Measurements from ENCODE around the gene UBE2Q2.

UBE2Q2 gene

GRCh38 chr15:75920079-75920478 is 76.8 kb downstream of the UBE2Q2 start:
- Histone ChIP-seq H3K27me3 (ENCODE audit: insufficient read depth, poor library complexity, severe bottlenecking) (no peaks in the 10 kb centered on the region), H3K9me3 (ENCODE audit: severe bottlenecking) (no peaks in the 10 kb centered on the region), H3K4me3 (ENCODE audit: severe bottlenecking) (no peak overlapping the region), H3K27ac (ENCODE audit: poor library complexity, severe bottlenecking) (no peak overlapping the region), H3K4me1 (ENCODE audit: insufficient read depth, poor library complexity, severe bottlenecking) (peaks cover 29% of the 10 kb centered on the region), H3K36me3 (ENCODE audit: low read depth) (peaks cover 85% of the 10 kb centered on the region)
- TF ChIP-seq CTCF (IDR thresholded peaks at IDR 0.05; ENCODE audit: poor library complexity, severe bottlenecking), result no peak
- ATAC-seq (ENCODE audit: low read depth), result no peak
- no peak for DNase-seq (ENCODE audit: low spot score)

DNA sequence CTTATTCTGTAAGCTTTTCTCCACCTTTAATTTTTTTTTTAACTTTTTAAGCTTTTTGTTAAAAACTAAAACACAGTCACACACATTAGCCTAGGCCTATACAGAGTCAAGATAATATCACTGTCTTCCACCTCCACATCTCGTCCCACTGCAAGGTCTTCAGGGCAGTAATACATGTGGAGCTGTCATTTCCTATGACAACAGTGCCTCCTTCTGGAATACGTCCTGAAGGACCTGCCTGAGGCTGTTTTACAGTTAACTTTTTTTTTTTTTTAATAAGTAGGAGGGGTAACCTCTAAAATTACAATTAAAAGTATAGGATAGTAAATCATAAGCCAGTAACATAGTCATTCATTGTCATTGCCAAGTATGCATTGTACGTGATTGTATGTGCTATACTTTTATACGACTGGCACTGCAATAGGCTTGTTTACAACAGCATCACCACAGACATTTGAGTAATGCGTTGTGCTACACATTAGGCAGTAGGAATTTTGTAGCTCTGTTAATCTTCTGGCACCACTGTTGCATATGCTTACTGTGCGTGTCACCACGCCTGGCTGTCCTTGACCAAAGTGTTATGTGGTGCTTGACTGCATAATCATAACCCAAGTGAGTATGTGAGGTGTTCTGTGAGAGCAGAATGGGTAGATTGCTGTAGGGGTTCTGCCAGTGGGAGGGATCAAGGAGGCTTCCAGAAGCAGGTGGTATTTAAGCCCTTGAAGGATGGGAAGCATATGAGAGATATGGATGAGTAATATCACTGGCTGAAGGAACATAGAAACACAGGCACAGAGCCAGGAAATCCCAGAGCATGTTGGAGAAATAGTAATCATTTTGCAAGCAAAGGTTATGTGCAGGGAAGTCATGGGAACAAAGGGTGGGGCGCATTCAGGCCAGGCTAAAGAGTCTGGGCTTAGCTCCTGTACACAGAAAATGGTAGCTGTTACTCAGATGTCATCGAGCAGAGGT is 78.8 kb downstream of the UBE2Q2 start:
- H3K36me3 ChIP-seq (ENCODE audit: low read depth), result peaks cover 79% of the 10 kb centered on the region
- TF ChIP-seq CTCF (IDR thresholded peaks at IDR 0.05; ENCODE audit: poor library complexity, severe bottlenecking), result peak; percentile 53
- no peaks in the 10 kb centered on the region for H3K27me3 ChIP-seq (ENCODE audit: insufficient read depth, poor library complexity, severe bottlenecking)
- H3K9me3 ChIP-seq (ENCODE audit: severe bottlenecking), result no peaks in the 10 kb centered on the region
- H3K4me3 ChIP-seq (ENCODE audit: severe bottlenecking), result no peak overlapping the region
- peak; percentile 88 for DNase-seq (ENCODE audit: low spot score)
- H3K4me1 ChIP-seq (ENCODE audit: insufficient read depth, poor library complexity, severe bottlenecking), result peaks cover 30% of the 10 kb centered on the region
- ATAC-seq (ENCODE audit: low read depth), result peak; percentile 92
- H3K27ac ChIP-seq (ENCODE audit: poor library complexity, severe bottlenecking), result peak overlapping the region; percentile 24

GRCh38 chr15:75923756-75924155 is 80.5 kb downstream of the UBE2Q2 start:
- ATAC-seq (ENCODE audit: low read depth), result no peak
- H3K27me3 ChIP-seq (ENCODE audit: insufficient read depth, poor library complexity, severe bottlenecking), result no peaks in the 10 kb centered on the region
- H3K9me3 ChIP-seq (ENCODE audit: severe bottlenecking), result no peaks in the 10 kb centered on the region
- H3K4me1 ChIP-seq (ENCODE audit: insufficient read depth, poor library complexity, severe bottlenecking), result peaks cover 30% of the 10 kb centered on the region
- no peak overlapping the region for H3K4me3 ChIP-seq (ENCODE audit: severe bottlenecking)
- TF ChIP-seq CTCF (IDR thresholded peaks at IDR 0.05; ENCODE audit: poor library complexity, severe bottlenecking), result no peak
- no peak for DNase-seq (ENCODE audit: low spot score)
- no peak overlapping the region for H3K27ac ChIP-seq (ENCODE audit: poor library complexity, severe bottlenecking)
- peaks cover 69% of the 10 kb centered on the region for H3K36me3 ChIP-seq (ENCODE audit: low read depth)

DNA sequence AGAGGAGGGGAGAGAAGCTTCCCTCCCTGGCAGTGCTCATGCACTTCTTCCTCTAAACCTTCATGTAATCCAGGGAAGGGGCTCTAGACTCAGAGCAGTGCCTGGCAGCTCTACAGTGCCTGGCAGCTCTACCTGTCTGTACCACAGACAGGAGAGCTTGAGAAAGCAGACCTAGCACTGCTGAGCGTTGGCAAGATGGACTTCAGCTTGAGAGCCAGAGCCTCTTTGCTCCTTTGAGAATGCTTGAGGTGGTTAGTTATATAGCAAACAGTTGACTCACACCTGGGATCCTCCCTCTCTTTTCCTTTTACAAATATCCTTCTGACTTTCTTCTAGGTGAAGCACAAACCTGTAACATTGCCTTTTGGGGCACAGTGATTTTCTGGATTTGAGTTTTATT is 81.3 kb downstream of the UBE2Q2 start:
- H3K4me3 ChIP-seq (ENCODE audit: severe bottlenecking), result no peak overlapping the region
- no peak for DNase-seq (ENCODE audit: low spot score)
- peaks cover 64% of the 10 kb centered on the region for H3K36me3 ChIP-seq (ENCODE audit: low read depth)
- peak; percentile 51 for ATAC-seq (ENCODE audit: low read depth)
- H3K27me3 ChIP-seq (ENCODE audit: insufficient read depth, poor library complexity, severe bottlenecking), result no peaks in the 10 kb centered on the region
- no peak for TF ChIP-seq CTCF (IDR thresholded peaks at IDR 0.05; ENCODE audit: poor library complexity, severe bottlenecking)
- H3K27ac ChIP-seq (ENCODE audit: poor library complexity, severe bottlenecking), result no peak overlapping the region
- peaks cover 30% of the 10 kb centered on the region for H3K4me1 ChIP-seq (ENCODE audit: insufficient read depth, poor library complexity, severe bottlenecking)
- no peaks in the 10 kb centered on the region for H3K9me3 ChIP-seq (ENCODE audit: severe bottlenecking)

DNA sequence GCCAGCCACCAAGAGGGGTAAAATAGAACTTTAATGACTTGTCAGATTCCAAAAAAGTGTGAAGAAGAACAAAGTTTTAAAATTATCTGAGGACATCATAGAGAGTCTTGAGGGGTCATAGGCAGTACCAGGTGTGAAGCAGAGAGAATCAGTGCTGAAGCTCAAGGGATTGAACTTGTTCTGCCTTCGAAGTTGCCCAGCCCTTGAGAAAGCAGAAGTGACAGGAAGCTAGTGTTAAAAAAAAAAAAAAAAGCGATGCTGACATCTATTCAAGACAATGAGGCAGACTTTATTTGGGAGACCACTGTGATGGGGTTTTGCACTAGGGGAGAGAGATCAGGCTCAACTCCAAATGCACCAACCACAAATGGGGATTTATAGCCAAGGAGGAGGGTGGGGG is 82.2 kb downstream of the UBE2Q2 start:
- no peaks in the 10 kb centered on the region for H3K27me3 ChIP-seq (ENCODE audit: insufficient read depth, poor library complexity, severe bottlenecking)
- peaks cover 64% of the 10 kb centered on the region for H3K36me3 ChIP-seq (ENCODE audit: low read depth)
- no peak overlapping the region for H3K27ac ChIP-seq (ENCODE audit: poor library complexity, severe bottlenecking)
- no peak for TF ChIP-seq CTCF (IDR thresholded peaks at IDR 0.05; ENCODE audit: poor library complexity, severe bottlenecking)
- DNase-seq (ENCODE audit: low spot score) (no peak), ATAC-seq (ENCODE audit: low read depth) (no peak)
- peaks cover 30% of the 10 kb centered on the region for H3K4me1 ChIP-seq (ENCODE audit: insufficient read depth, poor library complexity, severe bottlenecking)
- no peak overlapping the region for H3K4me3 ChIP-seq (ENCODE audit: severe bottlenecking)
- H3K9me3 ChIP-seq (ENCODE audit: severe bottlenecking), result no peaks in the 10 kb centered on the region

All from RWPE2 (cell line).